HEK293 (cell line): ENCODE results near the gene SMIM44.

Source experiments
- GLI2 ChIP-seq: fragments of 450-650 bp; formaldehyde crosslinking; IDR thresholded peaks from 2 replicates; pipeline ENCODE4; 2017; ENCODE audit warnings: missing biosample characterization, missing genetic modification characterization, low read depth, borderline replicate concordance
- GLIS1 ChIP-seq: fragments of 450-650 bp; formaldehyde crosslinking; IDR thresholded peaks from 2 replicates; pipeline ENCODE4 v1.5.1; 2016; ENCODE audit warnings: missing biosample characterization, missing genetic modification characterization
- KLF10 ChIP-seq: fragments of 450-650 bp; IDR thresholded peaks from 2 replicates; pipeline ENCODE4 v1.5.1; 2018; ENCODE audit warnings: missing biosample characterization, mild to moderate bottlenecking, missing genetic modification characterization
- RBAK ChIP-seq: fragments of 450-650 bp; formaldehyde crosslinking; IDR thresholded peaks from 2 replicates; pipeline ENCODE4 v1.5.1; 2016; ENCODE audit warnings: missing biosample characterization, missing genetic modification characterization
- SP7 ChIP-seq: fragments of 450-650 bp; formaldehyde crosslinking; IDR thresholded peaks from 2 replicates; pipeline ENCODE4 v1.5.1; 2016; ENCODE audit warnings: missing biosample characterization, missing genetic modification characterization
- WT1 ChIP-seq: fragments of 450-650 bp; formaldehyde crosslinking; IDR thresholded peaks from 2 replicates; pipeline ENCODE4 v1.5.1; 2016; ENCODE audit warnings: missing biosample characterization, missing genetic modification characterization
- ZBTB21 ChIP-seq: fragments of 450-650 bp; formaldehyde crosslinking; IDR thresholded peaks from 2 replicates; pipeline ENCODE4 v1.5.1; 2017; ENCODE audit warnings: missing biosample characterization, missing genetic modification characterization
- ZFP37 ChIP-seq: fragments of 450-650 bp; formaldehyde crosslinking; IDR thresholded peaks from 2 replicates; pipeline ENCODE4 v1.5.1; 2016; ENCODE audit warnings: missing biosample characterization, missing genetic modification characterization
- ZNF121 ChIP-seq: fragments of 450-650 bp; formaldehyde crosslinking; IDR thresholded peaks from 2 replicates; pipeline ENCODE4 v1.5.1; 2016; ENCODE audit warnings: missing biosample characterization, missing genetic modification characterization
- ZNF146 ChIP-seq: fragments of 450-650 bp; formaldehyde crosslinking; IDR thresholded peaks from 2 replicates; pipeline ENCODE4 v1.5.1; 2016; ENCODE audit warnings: missing biosample characterization, missing genetic modification characterization
- ZNF157 ChIP-seq: fragments of 450-650 bp; formaldehyde crosslinking; IDR thresholded peaks from 2 replicates; pipeline ENCODE4 v1.5.1; 2016; ENCODE audit warnings: missing biosample characterization, missing genetic modification characterization
- ZNF184 ChIP-seq: fragments of 450-650 bp; IDR thresholded peaks from 2 replicates; pipeline ENCODE4 v1.5.1; 2018; ENCODE audit warnings: missing biosample characterization, mild to moderate bottlenecking, missing genetic modification characterization
- ZNF2 ChIP-seq: fragments of 450-650 bp; formaldehyde crosslinking; IDR thresholded peaks from 2 replicates; pipeline ENCODE4 v1.5.1; 2016; ENCODE audit warnings: missing biosample characterization, missing genetic modification characterization
- ZNF202 ChIP-seq: fragments of 450-650 bp; formaldehyde crosslinking; IDR thresholded peaks from 2 replicates; pipeline ENCODE4 v1.5.1; 2016; ENCODE audit warnings: missing biosample characterization, missing genetic modification characterization, borderline replicate concordance
- ZNF366 ChIP-seq: fragments of 450-650 bp; formaldehyde crosslinking; conservative IDR thresholded peaks from 2 replicates; pipeline ENCODE4 v1.5.1; 2016; ENCODE audit warnings: missing biosample characterization, missing genetic modification characterization
- ZNF394 ChIP-seq: fragments of 450-650 bp; formaldehyde crosslinking; IDR thresholded peaks from 2 replicates; pipeline ENCODE4 v1.5.1; 2016; ENCODE audit warnings: missing biosample characterization, missing genetic modification characterization, mild to moderate bottlenecking, moderate library complexity, borderline replicate concordance
- ZNF555 ChIP-seq: fragments of 450-650 bp; formaldehyde crosslinking; conservative IDR thresholded peaks from 2 replicates; pipeline ENCODE4 v1.5.1; 2017; ENCODE audit warnings: missing biosample characterization, mild to moderate bottlenecking, missing genetic modification characterization, inconsistent platforms
- ZNF561 ChIP-seq: fragments of 450-650 bp; IDR thresholded peaks from 2 replicates; pipeline ENCODE4 v1.5.1; 2018; ENCODE audit warnings: missing biosample characterization, missing genetic modification characterization, borderline replicate concordance
- ZNF623 ChIP-seq: fragments of 450-650 bp; formaldehyde crosslinking; IDR thresholded peaks from 2 replicates; pipeline ENCODE4 v1.5.1; 2016; ENCODE audit warnings: missing biosample characterization, missing genetic modification characterization
- ZNF629 ChIP-seq: fragments of 450-650 bp; formaldehyde crosslinking; IDR thresholded peaks from 2 replicates; pipeline ENCODE4 v1.5.1; 2017; ENCODE audit warnings: missing biosample characterization, missing genetic modification characterization
- ZNF660 ChIP-seq: fragments of 450-650 bp; IDR thresholded peaks from 2 replicates; pipeline ENCODE4 v1.5.1; 2018; ENCODE audit warnings: missing biosample characterization, mild to moderate bottlenecking, missing genetic modification characterization
- ZSCAN23 ChIP-seq: fragments of 450-650 bp; formaldehyde crosslinking; IDR thresholded peaks from 2 replicates; pipeline ENCODE4 v1.5.1; 2016; ENCODE audit warnings: missing biosample characterization, missing genetic modification characterization
- ZSCAN30 ChIP-seq: fragments of 450-650 bp; IDR thresholded peaks from 2 replicates; pipeline ENCODE4 v1.5.1; 2018; ENCODE audit warnings: missing biosample characterization, mild to moderate bottlenecking, missing genetic modification characterization, moderate library complexity
- TF ChIP-seq, protein P1 (sequence below): fragments of 450-650 bp; formaldehyde crosslinking; IDR thresholded peaks from 2 replicates; pipeline ENCODE4 v1.5.1; 2016; ENCODE audit warnings: missing biosample characterization, missing genetic modification characterization
- TF ChIP-seq, protein P2 (sequence below): fragments of 450-650 bp; formaldehyde crosslinking; IDR thresholded peaks from 2 replicates; pipeline ENCODE4 v1.5.1; 2016; ENCODE audit warnings: missing biosample characterization, missing genetic modification characterization, borderline replicate concordance
- TF ChIP-seq, protein P3 (sequence below): fragments of 450-650 bp; formaldehyde crosslinking; IDR thresholded peaks from 2 replicates; pipeline ENCODE4 v1.5.1; 2016; ENCODE audit warnings: missing biosample characterization, missing genetic modification characterization
- TF ChIP-seq, protein P4 (sequence below): fragments of 450-650 bp; formaldehyde crosslinking; IDR thresholded peaks from 2 replicates; pipeline ENCODE4 v1.5.1; 2017; ENCODE audit warnings: missing biosample characterization, missing genetic modification characterization
- TF ChIP-seq, protein P5 (sequence below): fragments of 450-650 bp; formaldehyde crosslinking; IDR thresholded peaks from 2 replicates; pipeline ENCODE4 v1.5.1; 2016; ENCODE audit warnings: missing biosample characterization, missing genetic modification characterization

The SMIM44 gene

DNA sequence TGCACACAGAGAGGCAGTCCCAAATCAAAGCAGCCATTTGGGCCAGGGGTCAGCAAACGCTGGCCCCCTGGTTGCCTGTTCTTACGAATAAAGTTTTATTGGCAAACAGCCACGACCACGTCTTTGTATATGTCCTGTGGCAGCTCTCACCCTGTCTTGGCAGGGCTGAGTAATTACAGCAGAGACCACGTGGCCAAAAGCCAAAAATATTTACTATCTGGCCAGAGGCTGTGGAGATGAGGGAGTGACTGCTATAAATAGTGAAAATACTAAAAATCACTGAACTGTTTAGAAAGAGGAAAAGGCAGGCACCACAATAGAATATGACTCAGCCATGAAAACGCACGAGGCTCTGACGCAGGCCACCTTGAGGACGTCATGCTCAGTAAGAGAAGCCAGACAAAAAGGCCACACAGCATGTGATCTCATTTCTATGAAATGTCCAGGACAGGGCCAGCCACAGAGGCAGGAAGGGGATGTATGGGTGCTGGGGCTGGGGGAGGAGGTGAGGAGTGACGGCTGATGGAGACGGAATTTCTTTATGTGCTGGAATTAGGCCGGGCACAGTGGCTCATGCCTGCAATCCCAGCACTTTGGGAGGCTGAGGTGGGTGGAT is 32.3 kb downstream of the SMIM44 start (continued):
- peak; percentile 87 for TF ChIP-seq ZNF366
- no peak for TF ChIP-seq ZNF202
- TF ChIP-seq, protein P1, sequence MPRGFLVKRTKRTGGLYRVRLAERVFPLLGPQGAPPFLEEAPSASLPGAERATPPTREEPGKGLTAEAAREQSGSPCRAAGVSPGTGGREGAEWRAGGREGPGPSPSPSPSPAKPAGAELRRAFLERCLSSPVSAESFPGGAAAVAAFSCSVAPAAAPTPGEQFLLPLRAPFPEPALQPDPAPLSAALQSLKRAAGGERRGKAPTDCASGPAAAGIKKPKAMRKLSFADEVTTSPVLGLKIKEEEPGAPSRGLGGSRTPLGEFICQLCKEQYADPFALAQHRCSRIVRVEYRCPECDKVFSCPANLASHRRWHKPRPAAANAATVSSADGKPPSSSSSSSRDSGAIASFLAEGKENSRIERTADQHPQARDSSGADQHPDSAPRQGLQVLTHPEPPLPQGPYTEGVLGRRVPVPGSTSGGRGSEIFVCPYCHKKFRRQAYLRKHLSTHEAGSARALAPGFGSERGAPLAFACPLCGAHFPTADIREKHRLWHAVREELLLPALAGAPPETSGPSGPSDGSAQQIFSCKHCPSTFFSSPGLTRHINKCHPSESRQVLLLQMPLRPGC (tag by site-specific recombination): peak; percentile 82; the same call in 1 of the 2 replicates
- peak; percentile 61 for TF ChIP-seq SP7 (tag by site-specific recombination)
- TF ChIP-seq ZNF561 (tag by site-specific recombination): 0 out of 2 replicates have a peak, but pooled peaks have one; percentile 42
- TF ChIP-seq KLF10 (tag by site-specific recombination): 0 out of 2 replicates have a peak, but pooled peaks have one; percentile 33
- TF ChIP-seq ZNF629 (tag by site-specific recombination): peak; percentile 98
- no peak for TF ChIP-seq ZNF157
- no peak for TF ChIP-seq ZNF2 (tag by site-specific recombination)
- TF ChIP-seq ZBTB21 (tag by site-specific recombination): peak; percentile 97
- TF ChIP-seq ZNF623 (tag by site-specific recombination): peak; percentile 84
- TF ChIP-seq ZNF184 (tag by site-specific recombination): 0 out of 2 replicates have a peak, but pooled peaks have one; percentile 34
- peak; percentile 94 for TF ChIP-seq ZNF146 (tag by site-specific recombination)
- TF ChIP-seq, protein P2, sequence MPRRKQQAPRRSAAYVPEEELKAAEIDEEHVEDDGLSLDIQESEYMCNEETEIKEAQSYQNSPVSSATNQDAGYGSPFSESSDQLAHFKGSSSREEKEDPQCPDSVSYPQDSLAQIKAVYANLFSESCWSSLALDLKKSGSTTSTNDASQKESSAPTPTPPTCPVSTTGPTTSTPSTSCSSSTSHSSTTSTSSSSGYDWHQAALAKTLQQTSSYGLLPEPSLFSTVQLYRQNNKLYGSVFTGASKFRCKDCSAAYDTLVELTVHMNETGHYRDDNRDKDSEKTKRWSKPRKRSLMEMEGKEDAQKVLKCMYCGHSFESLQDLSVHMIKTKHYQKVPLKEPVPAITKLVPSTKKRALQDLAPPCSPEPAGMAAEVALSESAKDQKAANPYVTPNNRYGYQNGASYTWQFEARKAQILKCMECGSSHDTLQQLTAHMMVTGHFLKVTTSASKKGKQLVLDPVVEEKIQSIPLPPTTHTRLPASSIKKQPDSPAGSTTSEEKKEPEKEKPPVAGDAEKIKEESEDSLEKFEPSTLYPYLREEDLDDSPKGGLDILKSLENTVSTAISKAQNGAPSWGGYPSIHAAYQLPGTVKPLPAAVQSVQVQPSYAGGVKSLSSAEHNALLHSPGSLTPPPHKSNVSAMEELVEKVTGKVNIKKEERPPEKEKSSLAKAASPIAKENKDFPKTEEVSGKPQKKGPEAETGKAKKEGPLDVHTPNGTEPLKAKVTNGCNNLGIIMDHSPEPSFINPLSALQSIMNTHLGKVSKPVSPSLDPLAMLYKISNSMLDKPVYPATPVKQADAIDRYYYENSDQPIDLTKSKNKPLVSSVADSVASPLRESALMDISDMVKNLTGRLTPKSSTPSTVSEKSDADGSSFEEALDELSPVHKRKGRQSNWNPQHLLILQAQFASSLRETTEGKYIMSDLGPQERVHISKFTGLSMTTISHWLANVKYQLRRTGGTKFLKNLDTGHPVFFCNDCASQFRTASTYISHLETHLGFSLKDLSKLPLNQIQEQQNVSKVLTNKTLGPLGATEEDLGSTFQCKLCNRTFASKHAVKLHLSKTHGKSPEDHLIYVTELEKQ (tag by site-specific recombination): no peak
- TF ChIP-seq GLIS1 (tag by site-specific recombination): 0 out of 2 replicates have a peak, but pooled peaks have one; percentile 12
- TF ChIP-seq, protein P3, sequence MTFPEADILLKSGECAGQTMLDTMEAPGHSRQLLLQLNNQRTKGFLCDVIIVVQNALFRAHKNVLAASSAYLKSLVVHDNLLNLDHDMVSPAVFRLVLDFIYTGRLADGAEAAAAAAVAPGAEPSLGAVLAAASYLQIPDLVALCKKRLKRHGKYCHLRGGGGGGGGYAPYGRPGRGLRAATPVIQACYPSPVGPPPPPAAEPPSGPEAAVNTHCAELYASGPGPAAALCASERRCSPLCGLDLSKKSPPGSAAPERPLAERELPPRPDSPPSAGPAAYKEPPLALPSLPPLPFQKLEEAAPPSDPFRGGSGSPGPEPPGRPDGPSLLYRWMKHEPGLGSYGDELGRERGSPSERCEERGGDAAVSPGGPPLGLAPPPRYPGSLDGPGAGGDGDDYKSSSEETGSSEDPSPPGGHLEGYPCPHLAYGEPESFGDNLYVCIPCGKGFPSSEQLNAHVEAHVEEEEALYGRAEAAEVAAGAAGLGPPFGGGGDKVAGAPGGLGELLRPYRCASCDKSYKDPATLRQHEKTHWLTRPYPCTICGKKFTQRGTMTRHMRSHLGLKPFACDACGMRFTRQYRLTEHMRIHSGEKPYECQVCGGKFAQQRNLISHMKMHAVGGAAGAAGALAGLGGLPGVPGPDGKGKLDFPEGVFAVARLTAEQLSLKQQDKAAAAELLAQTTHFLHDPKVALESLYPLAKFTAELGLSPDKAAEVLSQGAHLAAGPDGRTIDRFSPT: peak; percentile 68; the same call in 1 of the 2 replicates
- peak; percentile 56; the same call in 1 of the 2 replicates for TF ChIP-seq ZNF394
- no peak for TF ChIP-seq WT1 (tag by site-specific recombination)
- peak; percentile 21; the same call in 1 of the 2 replicates for TF ChIP-seq ZSCAN23 (tag by site-specific recombination)
- no peak for TF ChIP-seq GLI2
- 0 out of 2 replicates have a peak, but pooled peaks have one; percentile 5 for TF ChIP-seq ZNF121 (tag by site-specific recombination)
- TF ChIP-seq, protein P4, sequence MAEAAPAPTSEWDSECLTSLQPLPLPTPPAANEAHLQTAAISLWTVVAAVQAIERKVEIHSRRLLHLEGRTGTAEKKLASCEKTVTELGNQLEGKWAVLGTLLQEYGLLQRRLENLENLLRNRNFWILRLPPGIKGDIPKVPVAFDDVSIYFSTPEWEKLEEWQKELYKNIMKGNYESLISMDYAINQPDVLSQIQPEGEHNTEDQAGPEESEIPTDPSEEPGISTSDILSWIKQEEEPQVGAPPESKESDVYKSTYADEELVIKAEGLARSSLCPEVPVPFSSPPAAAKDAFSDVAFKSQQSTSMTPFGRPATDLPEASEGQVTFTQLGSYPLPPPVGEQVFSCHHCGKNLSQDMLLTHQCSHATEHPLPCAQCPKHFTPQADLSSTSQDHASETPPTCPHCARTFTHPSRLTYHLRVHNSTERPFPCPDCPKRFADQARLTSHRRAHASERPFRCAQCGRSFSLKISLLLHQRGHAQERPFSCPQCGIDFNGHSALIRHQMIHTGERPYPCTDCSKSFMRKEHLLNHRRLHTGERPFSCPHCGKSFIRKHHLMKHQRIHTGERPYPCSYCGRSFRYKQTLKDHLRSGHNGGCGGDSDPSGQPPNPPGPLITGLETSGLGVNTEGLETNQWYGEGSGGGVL (tag by site-specific recombination): 0 out of 2 replicates have a peak, but pooled peaks have one; percentile 6
- no peak for TF ChIP-seq ZNF555 (tag by site-specific recombination)
- peak; percentile 95 for TF ChIP-seq RBAK (tag by site-specific recombination)
- TF ChIP-seq ZFP37 (tag by site-specific recombination): peak; percentile 68; the same call in 1 of the 2 replicates
- TF ChIP-seq ZNF660 (tag by site-specific recombination): peak; percentile 88; the same call in 1 of the 2 replicates
- TF ChIP-seq ZSCAN30 (tag by site-specific recombination): 0 out of 2 replicates have a peak, but pooled peaks have one; percentile 16
- TF ChIP-seq, protein P5, sequence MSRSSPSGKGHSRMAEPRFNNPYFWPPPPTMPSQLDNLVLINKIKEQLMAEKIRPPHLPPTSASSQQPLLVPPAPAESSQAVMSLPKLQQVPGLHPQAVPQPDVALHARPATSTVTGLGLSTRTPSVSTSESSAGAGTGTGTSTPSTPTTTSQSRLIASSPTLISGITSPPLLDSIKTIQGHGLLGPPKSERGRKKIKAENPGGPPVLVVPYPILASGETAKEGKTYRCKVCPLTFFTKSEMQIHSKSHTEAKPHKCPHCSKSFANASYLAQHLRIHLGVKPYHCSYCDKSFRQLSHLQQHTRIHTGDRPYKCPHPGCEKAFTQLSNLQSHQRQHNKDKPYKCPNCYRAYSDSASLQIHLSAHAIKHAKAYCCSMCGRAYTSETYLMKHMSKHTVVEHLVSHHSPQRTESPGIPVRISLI (tag by site-specific recombination): peak; percentile 53; the same call in 1 of the 2 replicates
